Neuronal stem cell (in vitro differentiated cells): Measurements from ENCODE around the gene LRRC14B. TPM values are rescaled to one million over a fixed set of nuclear protein-coding genes. Genes with fewer than 3 reads are reported as not detected.

Source experiments
- DNase-seq: peaks from one replicate; pipeline ENCODE4 v3.0.0-alpha.2; 2013; ENCODE audit warnings: low spot score
- H2AFZ ChIP-seq: one replicate; pipeline ENCODE4 v1.6.1; 2013; ENCODE audit warnings: mild to moderate bottlenecking, low read length, inconsistent platforms
- H2AK5ac ChIP-seq: 2 replicates; pipeline ENCODE4 v1.6.1; 2013; ENCODE audit warnings: low read depth, mild to moderate bottlenecking, inconsistent platforms, low read length, moderate library complexity, mixed read lengths
- H2BK120ac ChIP-seq: 2 replicates; pipeline ENCODE4 v1.6.1; 2013; ENCODE audit warnings: low read depth, mild to moderate bottlenecking, inconsistent platforms, low read length, moderate library complexity, mixed read lengths
- H2BK12ac ChIP-seq: one replicate; pipeline ENCODE4 v1.6.1; 2013; ENCODE audit warnings: low read length, inconsistent platforms
- H2BK15ac ChIP-seq: 2 replicates; pipeline ENCODE4 v1.6.1; 2013; ENCODE audit warnings: mild to moderate bottlenecking, low read length, inconsistent platforms, mixed read lengths
- H2BK5ac ChIP-seq: one replicate; pipeline ENCODE4 v1.6.1; 2013; ENCODE audit warnings: inconsistent platforms, mild to moderate bottlenecking, low read length, moderate library complexity
- H3K14ac ChIP-seq: one replicate; pipeline ENCODE4 v1.6.1; 2013; ENCODE audit warnings: low read length, inconsistent platforms
- H3K18ac ChIP-seq: 2 replicates; pipeline ENCODE4 v1.6.1; 2013; ENCODE audit warnings: low read length, inconsistent platforms
- H3K23ac ChIP-seq: 2 replicates; pipeline ENCODE4 v1.6.1; 2013; ENCODE audit warnings: low read depth, mild to moderate bottlenecking, mixed read lengths, low read length, inconsistent platforms; ENCODE audit not compliant: poor library complexity
- H3K27ac ChIP-seq: replicated peaks from 3 replicates; pipeline ENCODE4 v1.5.1; 2013; ENCODE audit warnings: low read length, inconsistent platforms
- H3K27me3 ChIP-seq, 3 experiments: 2 replicates each; pipeline ENCODE4 v1.6.1; 2013; ENCODE audit warnings: low read length in 3 of 3, mild to moderate bottlenecking in 2 of 3, inconsistent platforms in 1 of 3, low read depth in 1 of 3, mixed read lengths in 1 of 3, moderate library complexity in 1 of 3; ENCODE audit not compliant: control insufficient read depth in 3 of 3, insufficient read depth in 3 of 3
- H3K36me3 ChIP-seq, 2 donors: replicated peaks in 1 of 2; 2 replicates each; pipeline ENCODE4 v1.6.1; 2013; ENCODE audit warnings: low read length in 2 of 2; ENCODE audit not compliant: control insufficient read depth in 2 of 2, insufficient read depth in 2 of 2
- H3K4ac ChIP-seq: 2 replicates; pipeline ENCODE4 v1.6.1; 2013; ENCODE audit warnings: inconsistent platforms, mild to moderate bottlenecking, low read length, moderate library complexity
- H3K4me1 ChIP-seq, 2 donors: 1 replicate in 1 of 2; 2 replicates in 1 of 2; pipeline ENCODE4 v1.6.1; 2013; ENCODE audit warnings: low read length in 2 of 2, low read depth in 1 of 2; ENCODE audit not compliant: control insufficient read depth in 2 of 2, insufficient read depth in 1 of 2
- H3K4me2 ChIP-seq: one replicate; pipeline ENCODE4 v1.6.1; 2013; ENCODE audit warnings: mild to moderate bottlenecking, low read length, inconsistent platforms; ENCODE audit not compliant: insufficient read depth, poor library complexity, severe bottlenecking
- H3K4me3 ChIP-seq, 2 donors: 2 replicates each; pipeline ENCODE4 v1.5.1; 2013; ENCODE audit warnings: low read length in 2 of 2, mild to moderate bottlenecking in 2 of 2, inconsistent platforms in 1 of 2, moderate library complexity in 1 of 2
- H3K79me1 ChIP-seq: one replicate; pipeline ENCODE4 v1.6.1; 2013; ENCODE audit warnings: low read depth, mild to moderate bottlenecking, inconsistent platforms, low read length, moderate library complexity
- H3K9ac ChIP-seq: one replicate; pipeline ENCODE4 v1.6.1; 2013; ENCODE audit warnings: mild to moderate bottlenecking, low read depth, low read length, inconsistent platforms; ENCODE audit not compliant: poor library complexity
- H3K9me3 ChIP-seq, 2 donors: replicated peaks in 1 of 2; 2 replicates each; pipeline versions ENCODE3 to v1.6.1; 2013; ENCODE audit warnings: low read length in 2 of 2, mild to moderate bottlenecking in 2 of 2, inconsistent platforms in 1 of 2, low read depth in 1 of 2, mixed read lengths in 1 of 2, moderate library complexity in 1 of 2; ENCODE audit not compliant: control insufficient read depth in 2 of 2, insufficient read depth in 1 of 2
- H4K8ac ChIP-seq: one replicate; pipeline ENCODE4 v1.6.1; 2013; ENCODE audit warnings: low read depth, mild to moderate bottlenecking, inconsistent platforms, low read length, moderate library complexity
- H4K91ac ChIP-seq: one replicate; pipeline ENCODE4 v1.6.1; 2013; ENCODE audit warnings: low read length, low read depth, mild to moderate bottlenecking, inconsistent platforms; ENCODE audit not compliant: poor library complexity
- WGBS, 2 donors: extraction: QIAGEN DNeasy Blood & Tissue Kit; methylation state at CpG; one replicate each; pipeline ENCODE4 v1.1.7; 2013; ENCODE audit warnings: missing lambda C conversion rate in 2 of 2, mixed read lengths in 1 of 2; ENCODE audit not compliant: insufficient read length in 2 of 2, insufficient replicate concordance in 1 of 2; ENCODE audit errors: extremely low coverage in 2 of 2; 5-methylcytosine and 5-hydroxymethylcytosine counted together
- polyA plus RNA-seq, 2 experiments: library from polyadenylated mRNA; stranded (reverse); fragments of 200-250 nt; gene quantifications; one replicate each; pipeline ENCODE4 v1.2.3, GENCODE V29; 2013

Gene LRRC14B
- polyA plus RNA-seq (2013, experiment 1 of 2): 0.03 TPM
- not detected for polyA plus RNA-seq (2013, experiment 2 of 2)

- Histone ChIP-seq H3K18ac (peak within 1 kb of the TSS; percentile 17), H3K23ac (peak within 1 kb of the TSS; percentile 85), H3K9ac (no peak within 1 kb of the TSS), H3K14ac (peak within 1 kb of the TSS; percentile 38), H3K27ac (no peak within 1 kb of the TSS), H2BK5ac (peak within 1 kb of the TSS; percentile 66), H3K4me2 (no peak within 1 kb of the TSS), H3K79me1 (peaks cover 2% of the 10 kb centered on the region), H2BK120ac (no peak within 1 kb of the TSS), H2AK5ac (peak within 1 kb of the TSS; percentile 75), H3K4me1 (peaks cover 9 to 22% of the 10 kb centered on the region in 2 donors), H4K8ac (peak within 1 kb of the TSS; percentile 17), H3K4ac (no peak within 1 kb of the TSS), H3K9me3 (no peaks in the 10 kb centered on the region), H2BK12ac (peak within 1 kb of the TSS; percentile 64), H2AFZ (no peak within 1 kb of the TSS), H3K27me3 (no peaks in the 10 kb centered on the region), H4K91ac (no peak within 1 kb of the TSS), H2BK15ac (peak within 1 kb of the TSS; percentile 37), H3K4me3 (no peak within 1 kb of the TSS), H3K36me3 (no peaks in the 10 kb centered on the region)
- no CpG with 5 or more reads among the region's 56 CpGs for WGBS, 2 donors
- DNase-seq: no peak
These were observed at the start of gene LRRC14B for GRCh38 chr5:191036-191948. TSS of gene LRRC14B (plus strand) at chr5:191495. CDS start at chr5:191539, 44 bp downstream.

DNA sequence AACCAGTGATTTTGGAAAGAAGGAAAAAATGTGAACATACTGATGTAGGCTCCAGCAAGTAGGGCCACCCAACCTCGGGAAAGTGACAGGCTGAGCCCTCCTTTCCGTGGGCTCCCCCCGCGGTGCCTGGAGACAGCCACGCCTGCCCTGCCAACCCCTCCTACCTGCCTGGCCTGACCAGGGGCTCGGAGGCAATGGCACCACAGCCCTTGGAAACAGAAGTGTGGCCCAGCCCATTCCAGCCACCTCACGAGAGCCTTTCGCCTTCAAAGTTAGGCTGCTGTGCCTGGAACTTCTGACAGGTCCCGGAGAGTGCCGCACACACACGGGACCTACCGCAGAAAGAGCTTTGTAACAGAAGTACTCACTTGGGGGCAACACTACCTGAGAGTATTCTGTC, 49.5 kb upstream of the LRRC14B start:
- H3K9me3 ChIP-seq: peaks cover 5 to 25% of the 10 kb centered on the region in 2 donors
- no peak overlapping the region for H2AFZ ChIP-seq
- no peak overlapping the region for H3K18ac ChIP-seq
- no peak overlapping the region for H3K4me3 ChIP-seq
- H3K4me1 ChIP-seq: no peaks in the 10 kb centered on the region
- no peak overlapping the region for H3K23ac ChIP-seq
- no peak overlapping the region for H2BK120ac ChIP-seq
- H3K36me3 ChIP-seq: peaks cover 31 to 58% of the 10 kb centered on the region in 2 donors
- H2AK5ac ChIP-seq: no peak overlapping the region
- peaks cover 12% of the 10 kb centered on the region for H3K79me1 ChIP-seq
- H2BK15ac ChIP-seq: no peak overlapping the region
- H2BK12ac ChIP-seq: no peak overlapping the region
- no peak overlapping the region for H2BK5ac ChIP-seq
- no peaks in the 10 kb centered on the region for H3K27me3 ChIP-seq
- no peak overlapping the region for H3K9ac ChIP-seq
- H3K27ac ChIP-seq: peak overlapping the region; percentile 22
- H4K8ac ChIP-seq: no peak overlapping the region
- WGBS, 2 donors: no CpG with 5 or more reads among the region's 12 CpGs
- no peak overlapping the region for H3K14ac ChIP-seq
- no peak for DNase-seq
- no peak overlapping the region for H3K4me2 ChIP-seq
- no peak overlapping the region for H4K91ac ChIP-seq
- no peak overlapping the region for H3K4ac ChIP-seq

DNA sequence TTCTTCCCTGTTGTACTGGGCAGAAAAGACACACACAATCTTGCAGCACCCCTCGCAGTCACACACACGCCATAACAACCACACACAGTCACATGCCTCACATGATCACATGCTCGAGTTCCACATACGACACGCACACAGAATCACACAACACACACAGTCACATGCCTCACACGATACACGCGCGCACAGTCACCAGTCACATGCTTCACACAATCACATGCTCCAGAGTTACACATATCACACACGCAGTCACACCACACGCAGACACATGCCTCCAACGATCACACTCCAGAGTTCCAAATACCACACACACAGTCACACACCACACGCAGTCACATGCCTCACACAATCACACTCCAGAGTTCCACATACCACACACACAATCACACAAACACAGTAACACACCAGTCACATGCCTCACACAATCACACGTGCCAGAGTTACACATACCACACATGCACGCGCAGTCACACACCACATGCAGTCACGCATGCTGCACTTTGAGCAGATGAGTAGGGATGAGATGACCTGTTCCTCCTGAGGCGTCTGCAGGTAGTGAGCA, 49.0 kb upstream of the LRRC14B start:
- peaks cover 11 to 30% of the 10 kb centered on the region in 2 donors for H3K9me3 ChIP-seq
- H3K27ac ChIP-seq: no peak overlapping the region
- H3K4ac ChIP-seq: no peak overlapping the region
- no peak overlapping the region for H3K14ac ChIP-seq
- peak overlapping the region in 1 of 2 donors; percentile 20 for H3K4me3 ChIP-seq
- no peak overlapping the region for H3K18ac ChIP-seq
- H2BK5ac ChIP-seq: peak overlapping the region; percentile 7
- H3K23ac ChIP-seq: peak overlapping the region; percentile 36
- H2BK15ac ChIP-seq: no peak overlapping the region
- no peak overlapping the region for H3K4me2 ChIP-seq
- no peak overlapping the region for H2BK12ac ChIP-seq
- no peak overlapping the region for H3K9ac ChIP-seq
- H3K36me3 ChIP-seq: peaks cover 33 to 61% of the 10 kb centered on the region in 2 donors
- H3K4me1 ChIP-seq: no peaks in the 10 kb centered on the region
- peaks cover 15% of the 10 kb centered on the region for H3K79me1 ChIP-seq
- no peak overlapping the region for H2BK120ac ChIP-seq
- no peak overlapping the region for H2AFZ ChIP-seq
- H2AK5ac ChIP-seq: no peak overlapping the region
- WGBS, 2 donors: no CpG with 5 or more reads among the region's 18 CpGs
- DNase-seq: no peak
- no peaks in the 10 kb centered on the region for H3K27me3 ChIP-seq
- no peak overlapping the region for H4K8ac ChIP-seq
- no peak overlapping the region for H4K91ac ChIP-seq

DNA sequence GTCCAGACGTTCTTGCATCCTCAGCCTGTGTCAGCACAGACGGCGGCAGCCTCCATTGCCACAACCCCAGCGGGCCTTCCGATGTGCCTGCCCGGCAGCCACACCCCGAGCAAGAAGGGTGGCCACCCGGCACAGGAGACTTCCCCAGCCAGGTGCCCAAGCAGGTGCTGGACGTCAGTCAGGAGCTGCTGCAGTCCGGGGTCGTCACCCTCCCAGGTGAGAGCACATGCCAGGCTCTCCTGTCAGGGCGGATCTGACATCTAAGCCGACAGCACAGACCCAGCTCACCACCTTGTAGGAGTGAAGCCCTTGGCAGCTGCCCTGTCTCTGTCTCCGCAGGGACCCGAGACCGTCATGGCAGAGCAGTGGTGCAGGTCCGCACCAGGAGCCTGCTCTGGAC, 48.3 kb upstream of the LRRC14B start:
- peaks cover 11% of the 10 kb centered on the region for H3K79me1 ChIP-seq
- H2AK5ac ChIP-seq: no peak overlapping the region
- no peak overlapping the region for H3K4ac ChIP-seq
- H2BK15ac ChIP-seq: no peak overlapping the region
- no peak overlapping the region for H3K4me2 ChIP-seq
- H3K14ac ChIP-seq: no peak overlapping the region
- no peak overlapping the region for H4K91ac ChIP-seq
- H2BK120ac ChIP-seq: no peak overlapping the region
- no peak overlapping the region for H4K8ac ChIP-seq
- no peaks in the 10 kb centered on the region for H3K4me1 ChIP-seq
- peak overlapping the region; percentile 25 for H3K18ac ChIP-seq
- no peak overlapping the region for H2AFZ ChIP-seq
- H3K27me3 ChIP-seq: no peaks in the 10 kb centered on the region
- H3K23ac ChIP-seq: peak overlapping the region; percentile 21
- H3K36me3 ChIP-seq: peaks cover 35 to 63% of the 10 kb centered on the region in 2 donors
- no peak for DNase-seq
- peak overlapping the region in 1 of 2 donors; percentile 57 for H3K4me3 ChIP-seq
- peak overlapping the region; percentile 31 for H3K9ac ChIP-seq
- no peak overlapping the region for H2BK12ac ChIP-seq
- peak overlapping the region; percentile 7 for H2BK5ac ChIP-seq
- WGBS, 2 donors: no CpG with 5 or more reads among the region's 17 CpGs
- H3K27ac ChIP-seq: no peak overlapping the region
- H3K9me3 ChIP-seq: peaks cover 18 to 32% of the 10 kb centered on the region in 2 donors
